Inferior parietal cortex (tissue), 1 donor: ENCODE measurements around the gene SLCO3A1.

Experiments
- DNase-seq: peaks from one replicate; pipeline ENCODE4 v3.0.0-alpha.2; 2016; ENCODE audit errors: extremely low spot score

Gene SLCO3A1

GRCh38 chr15:92002666-92003065 lies 149.2 kb downstream of the SLCO3A1 start:
- DNase-seq = no peak

- no peak for DNase-seq
These were observed 150.1 kb downstream of the SLCO3A1 start for GRCh38 chr15:92003515-92004067.

GRCh38 chr15:92005154-92005553 lies 151.6 kb downstream of the SLCO3A1 start:
- no peak for DNase-seq

- DNase-seq = no peak
These were observed 152.9 kb downstream of the SLCO3A1 start for GRCh38 chr15:92006186-92007028.

GRCh38 chr15:92009162-92009561 lies 155.7 kb downstream of the SLCO3A1 start:
- DNase-seq = no peak

- no peak for DNase-seq
These were observed 158.3 kb downstream of the SLCO3A1 start for GRCh38 chr15:92011611-92012367.

GRCh38 chr15:92012368-92012629 lies 158.8 kb downstream of the SLCO3A1 start:
- no peak for DNase-seq

- DNase-seq = no peak
These were observed 159.4 kb downstream of the SLCO3A1 start for GRCh38 chr15:92012881-92013280.

GRCh38 chr15:92014281-92015030 lies 160.9 kb downstream of the SLCO3A1 start:
- DNase-seq = no peak

- no peak for DNase-seq
These were observed 164.5 kb downstream of the SLCO3A1 start for GRCh38 chr15:92017882-92018534.

GRCh38 chr15:92018535-92019239 lies 165.2 kb downstream of the SLCO3A1 start:
- no peak for DNase-seq

- DNase-seq = no peak
These were observed 166.2 kb downstream of the SLCO3A1 start for GRCh38 chr15:92019706-92020105.

GRCh38 chr15:92020207-92020606 lies 166.7 kb downstream of the SLCO3A1 start:
- no peak for DNase-seq

GRCh38 chr15:92020804-92021203 lies 167.3 kb downstream of the SLCO3A1 start:
- DNase-seq = no peak

GRCh38 chr15:92021792-92022191 lies 168.3 kb downstream of the SLCO3A1 start:
- no peak for DNase-seq

GRCh38 chr15:92023965-92024364 lies 170.5 kb downstream of the SLCO3A1 start:
- no peak for DNase-seq

- no peak for DNase-seq
These were observed 172.3 kb downstream of the SLCO3A1 start for GRCh38 chr15:92025706-92026270.

- no peak for DNase-seq
These were observed 174.8 kb downstream of the SLCO3A1 start for GRCh38 chr15:92028389-92028724.

GRCh38 chr15:92029767-92030166 lies 176.3 kb downstream of the SLCO3A1 start:
- DNase-seq = no peak

GRCh38 chr15:92033314-92033713 lies 179.8 kb downstream of the SLCO3A1 start:
- no peak for DNase-seq

- no peak for DNase-seq
These were observed 180.2 kb downstream of the SLCO3A1 start for GRCh38 chr15:92033723-92034122.
